HL-60/S4 treated with retinoic acid at 250 ng/mL for 4 days and 3 days (cell line): ENCODE data around the gene ARFIP1.
"Not testable (repeated sequence)": the region's sequence is repeated elsewhere in the genome, so short reads cannot be mapped to it uniquely, and the experiment has no call there.

Source experiments
- in situ Hi-C: fragments of 300-500 bp; cut with MboI; formaldehyde crosslinking; loops from 2 replicates; pipeline ENCODE4 v1.7.0; 2022; ENCODE audit warnings: low sequenced_read_pairs

Gene ARFIP1

DNA sequence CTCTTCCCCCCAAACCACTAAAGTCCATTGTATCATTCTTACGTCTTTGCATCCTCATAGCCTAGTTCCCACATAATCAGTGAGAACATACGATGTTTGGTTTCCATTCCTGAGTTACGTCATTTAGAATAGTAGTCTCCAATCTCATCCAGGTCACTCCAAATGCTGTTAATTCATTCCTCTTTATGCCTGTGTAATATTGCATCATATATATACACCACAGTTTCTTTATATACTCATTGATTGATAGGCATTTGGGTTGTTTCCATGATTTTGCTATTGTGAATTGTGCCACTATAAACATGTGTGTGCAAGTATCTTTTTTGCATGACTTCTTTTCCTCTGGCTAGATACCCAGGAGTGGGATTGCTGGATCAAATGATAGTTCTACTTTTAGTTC lies 57.2 kb downstream of the ARFIP1 start:
- in situ Hi-C loops, result no loop called here

DNA sequence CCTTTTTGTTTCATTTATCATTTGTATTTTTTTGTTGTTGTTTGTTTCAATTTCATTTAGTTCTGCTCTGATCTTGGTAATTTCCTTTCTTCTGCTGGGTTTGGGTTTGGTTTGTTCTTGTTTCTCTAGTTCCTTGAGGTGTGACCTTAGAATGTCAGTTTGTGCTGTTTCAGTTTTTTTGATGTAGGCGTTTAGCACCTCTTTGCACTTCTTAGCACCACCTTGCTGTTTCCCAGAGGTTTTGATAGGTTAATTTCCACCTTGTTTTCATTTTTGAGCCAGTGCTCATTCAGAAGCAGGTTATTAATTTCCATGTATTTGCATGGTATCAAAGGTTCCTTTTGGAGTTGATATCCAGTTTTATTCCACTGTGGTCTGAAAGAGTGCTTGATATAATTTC lies 60.0 kb downstream of the ARFIP1 start:
- in situ Hi-C loops, result loop anchor here (10.0 kb wide), 1 partner anchor 285 kb away; no protein-coding TSS in a partner anchor

DNA sequence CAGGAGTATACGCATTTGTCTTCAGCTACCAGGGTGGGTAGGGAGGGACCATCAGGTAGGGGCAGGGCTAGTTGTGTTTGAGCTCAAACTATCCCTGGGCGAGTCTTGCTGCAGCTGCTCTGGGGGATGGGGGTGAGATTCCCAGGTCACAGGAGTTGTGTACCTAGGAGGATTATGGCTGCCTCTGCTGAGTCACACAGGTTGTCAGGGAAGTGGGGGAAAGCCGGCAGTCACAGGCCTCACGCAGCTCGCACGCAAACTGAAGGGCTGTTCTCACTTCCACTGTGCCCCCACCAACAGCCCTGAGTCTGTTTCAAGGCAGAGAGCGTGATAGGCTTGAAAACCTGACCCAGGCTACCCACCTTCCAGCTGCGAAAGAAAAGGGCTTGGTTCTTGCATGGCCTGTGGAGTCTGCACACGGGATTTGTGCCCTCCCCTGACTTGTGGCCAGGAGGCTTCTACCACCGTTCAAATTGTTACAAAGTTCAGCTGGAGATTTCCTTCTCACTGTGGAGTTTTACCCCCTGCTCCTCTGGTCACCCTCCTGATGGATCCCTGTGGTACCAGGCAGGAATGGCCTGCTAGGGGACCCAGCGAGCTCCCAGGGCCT lies 63.8 kb downstream of the ARFIP1 start:
- in situ Hi-C loops, result loop anchor here (10.0 kb wide), 1 partner anchor 281 kb away; no protein-coding TSS in a partner anchor

DNA sequence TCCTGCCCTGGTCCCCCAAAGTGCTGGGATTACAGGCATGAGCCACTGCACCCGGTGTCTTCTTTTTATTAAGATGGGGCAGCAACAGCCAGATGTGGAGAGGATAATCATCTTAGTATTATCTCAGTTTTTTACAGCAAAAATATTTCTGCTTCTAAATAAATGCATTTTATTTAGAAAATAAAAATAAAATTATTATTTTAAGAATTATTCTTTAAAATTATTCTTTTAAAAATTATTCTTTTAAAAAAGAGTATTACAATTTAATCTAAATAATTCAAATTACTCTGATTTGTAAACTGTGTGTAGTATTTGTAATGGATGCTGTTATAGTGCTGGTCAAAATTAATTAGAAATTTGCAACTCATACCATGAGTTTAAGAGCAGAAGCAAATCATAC lies 67.6 kb downstream of the ARFIP1 start:
- in situ Hi-C loops, result loop anchor here (10.0 kb wide), 1 partner anchor 277 kb away; no protein-coding TSS in a partner anchor

DNA sequence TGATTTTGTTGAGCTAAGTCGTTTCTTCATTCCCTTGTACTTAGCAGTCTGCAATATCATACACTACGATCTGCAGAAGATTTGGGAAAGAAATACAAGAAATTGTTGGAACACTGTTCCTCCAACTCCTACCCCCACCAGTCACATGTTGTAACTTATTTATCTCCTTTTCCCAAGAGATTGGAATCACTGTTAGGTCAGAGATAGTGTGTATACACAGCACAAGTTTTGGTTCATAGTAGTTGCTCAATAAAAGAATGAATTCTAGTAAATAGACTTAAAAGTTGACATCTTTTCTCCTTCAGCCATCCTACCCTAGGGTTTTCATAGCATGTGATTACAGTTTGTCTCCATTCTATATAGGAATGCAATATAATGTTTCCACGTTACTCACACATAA lies 68.8 kb downstream of the ARFIP1 start:
- in situ Hi-C loops, result loop anchor here (10.0 kb wide), 1 partner anchor 276 kb away; no protein-coding TSS in a partner anchor

DNA sequence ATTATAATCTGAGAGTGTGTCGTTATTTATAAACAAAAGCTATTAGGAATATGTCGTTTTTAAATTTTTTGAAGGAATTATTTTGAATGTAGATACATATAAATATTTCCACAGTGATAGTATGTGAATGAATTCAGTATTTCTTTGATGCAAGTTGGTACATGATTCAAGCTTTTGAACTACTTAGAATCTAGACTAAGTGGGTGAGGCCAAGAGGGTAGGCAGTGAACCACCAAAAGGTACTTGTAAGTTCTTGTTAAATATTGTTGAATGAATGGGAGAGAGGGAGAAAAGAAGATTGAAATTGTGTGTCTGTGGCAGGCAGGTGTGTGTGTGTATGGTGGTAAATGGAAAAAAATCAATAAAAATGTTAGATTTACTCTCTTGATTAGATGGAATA lies 69.6 kb downstream of the ARFIP1 start:
- in situ Hi-C loops, result loop anchor here (10.0 kb wide), 1 partner anchor 275 kb away; no protein-coding TSS in a partner anchor

DNA sequence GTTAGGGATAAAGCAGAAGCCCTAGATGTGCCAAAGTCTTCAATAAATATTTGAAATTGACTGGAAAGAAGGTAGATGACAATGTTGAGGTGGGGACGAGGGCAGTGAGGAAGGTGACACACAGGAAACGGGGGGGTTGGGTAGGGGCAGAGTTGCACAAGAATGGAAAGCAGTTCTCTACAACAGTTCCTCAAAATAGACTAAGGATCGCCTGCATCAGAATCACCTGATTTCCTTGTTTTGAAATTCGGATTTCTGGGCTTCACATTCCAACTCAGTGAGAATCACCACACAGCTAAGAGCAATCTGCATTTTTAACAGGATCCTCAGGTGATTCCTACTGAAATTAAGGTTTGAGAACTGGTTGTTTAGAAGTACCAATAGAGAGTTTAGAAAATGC lies 70.6 kb downstream of the ARFIP1 start:
- in situ Hi-C loops, result no loop called here

DNA sequence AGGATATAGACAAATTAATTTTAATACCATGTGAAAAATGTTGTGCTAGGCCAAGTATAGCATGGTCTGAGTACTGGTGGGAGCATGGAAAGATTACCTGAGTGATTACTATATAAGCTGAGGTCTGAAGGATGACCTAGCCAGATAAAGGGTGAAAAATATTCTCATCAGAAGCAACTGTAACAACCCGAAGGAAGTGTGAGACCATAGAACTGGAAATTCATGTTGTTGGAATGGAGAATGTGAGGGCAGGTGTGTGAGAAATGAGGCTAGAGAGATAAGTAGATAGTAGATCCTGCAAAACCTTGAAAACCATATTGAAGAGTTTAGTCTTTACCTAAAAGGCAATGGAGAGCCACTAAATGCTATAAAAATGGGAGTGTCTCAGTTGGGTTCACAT lies 71.5 kb downstream of the ARFIP1 start:
- in situ Hi-C loops, result no loop called here

DNA sequence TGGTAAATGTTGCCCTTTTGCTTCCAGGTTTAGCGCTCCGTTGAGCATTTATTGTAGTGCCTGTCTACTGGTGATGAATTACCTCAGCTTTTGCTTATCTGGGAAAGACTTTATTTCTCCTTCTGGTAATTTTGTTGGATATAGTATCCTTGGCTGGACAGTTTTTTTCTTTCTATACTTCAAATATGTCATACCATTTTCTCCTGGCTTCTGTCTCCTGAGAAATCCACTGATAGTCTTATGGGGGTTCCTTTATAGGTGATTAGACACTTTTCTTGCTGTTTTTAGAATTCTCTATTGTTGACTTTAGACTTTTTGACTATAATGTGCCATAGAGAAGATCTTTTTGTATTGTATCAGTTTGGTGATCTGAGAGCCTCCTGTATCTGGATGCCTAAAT lies 73.5 kb downstream of the ARFIP1 start:
- in situ Hi-C loops, result no loop called here

DNA sequence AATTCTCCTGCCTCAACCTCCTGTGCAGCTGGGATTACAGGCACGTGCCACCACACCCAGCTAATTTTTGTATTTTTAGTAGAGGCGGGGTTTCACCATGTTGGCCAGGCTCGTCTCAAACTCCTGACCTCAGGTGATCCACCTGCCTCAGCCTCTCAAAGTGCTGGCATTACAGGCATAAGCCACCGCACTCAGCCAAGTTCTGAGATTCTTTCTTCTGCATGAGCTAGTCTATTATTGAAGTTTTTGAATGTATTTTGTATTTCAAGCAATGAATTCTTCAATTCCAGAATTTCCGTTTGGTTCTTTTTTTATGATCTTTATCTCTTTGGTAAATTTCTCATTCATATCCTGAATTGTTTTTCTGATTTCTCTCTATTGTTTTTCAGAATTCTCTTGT lies 74.3 kb downstream of the ARFIP1 start:
- in situ Hi-C loops, result not testable (repeated sequence)

DNA sequence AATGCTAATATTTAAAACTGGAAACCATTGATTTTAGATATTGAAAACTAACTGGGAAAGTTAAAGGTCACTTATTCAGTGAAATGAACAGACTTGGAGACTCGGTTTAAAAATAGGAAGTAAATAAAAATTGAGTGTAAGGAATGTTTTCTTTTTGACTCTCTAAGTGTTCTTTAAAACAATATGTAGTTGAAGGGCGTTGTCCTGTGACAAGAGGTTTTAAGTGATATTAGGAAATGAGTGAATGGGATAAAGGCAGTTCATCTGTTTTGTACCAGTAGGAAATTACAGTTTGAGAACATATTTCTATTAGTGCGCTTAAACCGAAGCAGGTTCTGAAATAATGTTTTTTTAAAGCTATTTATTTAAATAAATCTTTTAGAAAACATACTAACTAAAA lies 77.2 kb downstream of the ARFIP1 start:
- in situ Hi-C loops, result no loop called here

DNA sequence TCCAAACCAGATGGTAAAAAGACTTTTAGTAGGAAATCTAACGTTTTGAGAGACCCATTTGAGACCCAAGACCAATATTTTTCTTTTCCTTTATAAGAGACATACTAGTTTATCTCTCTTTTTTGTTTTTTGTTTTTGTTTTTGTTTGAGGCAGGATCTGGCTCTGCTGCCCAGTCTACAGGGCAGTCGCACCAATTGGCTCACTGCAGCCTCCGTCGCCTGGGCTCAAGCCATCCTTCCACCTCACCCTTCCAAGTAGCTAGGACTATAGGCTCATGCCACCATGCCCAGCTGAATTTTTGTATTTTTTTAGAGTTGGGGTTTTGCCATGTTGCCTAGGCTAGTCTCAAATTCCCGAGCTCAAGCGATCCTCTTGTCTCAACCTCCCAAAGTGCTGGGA lies 79.2 kb downstream of the ARFIP1 start:
- in situ Hi-C loops, result no loop called here

DNA sequence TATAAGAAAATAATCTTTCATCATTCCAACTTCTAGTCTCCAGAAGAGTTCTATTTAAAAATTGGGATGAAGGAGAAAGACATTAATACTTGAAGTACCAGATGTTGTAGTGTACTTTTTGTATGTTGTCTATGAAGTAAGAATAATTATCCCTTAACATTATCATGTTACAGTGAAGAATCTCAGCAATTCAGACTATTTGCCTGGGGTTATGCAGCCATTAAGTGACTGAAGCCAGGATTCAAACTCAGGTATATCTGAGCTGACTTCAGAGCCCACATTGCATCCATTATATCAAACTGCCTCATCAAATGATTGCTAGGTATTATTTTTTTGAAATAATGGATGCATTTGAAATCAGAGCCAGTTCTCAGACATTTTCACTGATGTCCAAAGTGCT lies 80.3 kb downstream of the ARFIP1 start:
- in situ Hi-C loops, result no loop called here

DNA sequence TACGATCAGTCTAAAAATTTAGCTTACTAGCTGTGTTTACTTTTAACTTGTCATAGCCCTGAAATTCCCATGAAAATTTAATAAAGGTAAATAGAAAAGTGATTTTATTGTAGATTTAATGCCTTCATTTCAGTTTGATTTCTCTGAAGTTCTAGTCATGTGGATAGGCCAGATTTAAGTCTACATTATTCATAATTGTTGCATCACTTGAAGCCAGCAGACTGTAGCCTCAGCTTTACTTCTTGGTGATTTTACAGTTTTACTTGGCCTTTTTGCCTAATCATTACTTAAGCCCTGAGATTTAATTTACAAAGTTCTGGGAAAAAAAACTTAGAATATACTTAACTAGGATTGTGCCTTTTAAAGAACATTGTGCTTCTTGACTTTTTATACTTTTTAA lies 82.9 kb downstream of the ARFIP1 start:
- in situ Hi-C loops, result no loop called here

DNA sequence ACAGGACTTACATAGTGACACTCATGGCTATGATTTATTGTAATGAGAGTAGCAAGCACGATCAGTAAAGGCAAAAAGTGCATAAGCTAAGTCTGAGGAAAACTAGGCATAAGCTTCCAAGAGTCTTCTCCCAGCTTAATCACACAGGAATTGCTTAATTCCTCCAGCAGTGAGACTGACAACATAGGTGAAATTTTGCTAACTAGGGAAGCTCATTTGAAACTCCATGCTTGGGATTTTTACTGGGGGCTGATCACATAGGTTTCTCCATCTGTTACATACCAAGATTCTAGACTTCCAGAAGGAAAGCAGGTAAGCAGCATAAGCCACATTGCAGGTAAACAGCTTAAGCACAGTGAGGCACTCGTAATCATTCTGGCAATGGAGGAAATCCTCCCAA lies 84.6 kb downstream of the ARFIP1 start:
- in situ Hi-C loops, result no loop called here

DNA sequence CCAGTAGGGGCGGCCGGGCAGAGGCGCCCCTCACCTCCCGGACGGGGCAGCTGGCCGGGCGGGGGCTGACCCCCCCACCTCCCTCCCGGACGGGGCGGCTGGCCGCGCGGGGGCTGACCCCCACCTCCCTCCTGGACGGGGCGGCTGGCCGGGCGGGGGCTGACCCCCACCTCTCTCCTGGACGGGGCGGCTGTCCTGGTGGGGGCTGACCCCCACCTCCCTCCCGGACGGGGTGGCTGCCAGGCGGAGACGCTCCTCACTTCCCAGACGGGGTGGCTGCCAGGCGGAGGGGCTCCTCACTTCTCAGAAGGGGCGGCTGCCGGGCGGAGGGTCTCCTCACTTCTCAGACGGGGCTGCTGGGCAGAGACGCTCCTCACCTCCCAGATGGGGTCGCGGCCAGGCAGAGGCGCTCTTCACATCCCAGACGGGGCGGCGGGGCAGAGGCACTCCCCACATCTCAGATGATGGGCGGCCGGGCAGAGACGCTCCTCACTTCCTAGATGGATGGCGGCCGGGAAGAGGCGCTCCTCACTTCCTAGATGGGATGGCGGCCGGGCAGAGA lies 86.8 kb downstream of the ARFIP1 start:
- in situ Hi-C loops, result not testable (repeated sequence)

DNA sequence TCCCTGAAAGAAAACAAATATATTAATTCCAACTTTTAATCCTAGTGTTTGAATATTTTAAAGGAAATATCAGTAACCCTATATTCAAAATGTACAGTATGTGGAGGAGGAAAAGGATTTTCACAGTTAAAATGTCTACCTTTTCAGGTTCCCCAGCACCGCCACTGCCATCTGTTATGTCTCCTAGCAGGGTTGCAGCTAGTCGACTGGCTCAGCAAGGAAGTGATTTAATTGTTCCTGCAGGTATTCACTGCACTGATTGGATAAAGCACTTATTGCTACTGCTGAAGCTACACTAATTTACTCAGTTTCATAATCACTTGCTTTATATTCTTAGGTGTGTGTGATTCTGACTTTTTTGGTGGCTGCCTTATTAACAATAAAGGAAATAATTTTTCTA lies 90.9 kb downstream of the ARFIP1 start:
- in situ Hi-C loops, result no loop called here

DNA sequence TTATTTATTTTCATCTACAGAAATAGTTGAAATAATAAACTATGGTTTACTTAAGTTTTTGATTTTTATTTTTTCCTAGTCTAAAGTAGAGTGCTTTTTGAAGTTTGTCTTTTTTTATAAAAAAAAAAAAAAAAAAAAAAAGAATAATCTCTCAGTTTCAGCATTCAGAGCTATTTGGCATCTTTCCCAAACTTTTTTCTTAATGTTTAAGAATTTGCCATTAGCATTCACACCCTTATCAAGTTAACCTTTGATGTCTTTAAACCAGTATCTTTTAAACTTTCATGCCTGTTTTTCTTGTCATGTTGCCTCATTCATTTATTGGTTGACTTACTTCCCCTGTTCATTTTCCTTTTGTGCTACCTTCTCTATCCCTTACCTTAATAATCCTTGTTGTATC lies 95.5 kb downstream of the ARFIP1 start:
- in situ Hi-C loops, result no loop called here

DNA sequence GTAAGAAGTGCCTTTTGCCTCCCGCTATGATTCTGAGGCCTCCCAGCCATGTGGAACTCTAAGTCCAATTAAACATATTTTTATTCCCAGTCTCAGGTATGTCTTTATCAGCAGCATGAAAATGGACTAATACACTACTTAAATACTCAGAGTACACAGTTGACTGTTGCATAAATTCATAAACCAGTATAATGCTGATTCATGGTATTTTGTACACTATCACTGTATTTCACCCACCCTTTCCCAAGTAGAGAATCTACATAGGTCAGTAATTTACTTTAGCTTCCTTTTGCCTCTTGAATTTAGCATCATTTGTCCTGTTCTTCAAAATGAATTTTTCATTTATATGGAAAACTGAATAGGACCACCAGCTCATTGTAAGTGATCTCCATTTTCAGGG lies 98.1 kb downstream of the ARFIP1 start:
- in situ Hi-C loops, result no loop called here

DNA sequence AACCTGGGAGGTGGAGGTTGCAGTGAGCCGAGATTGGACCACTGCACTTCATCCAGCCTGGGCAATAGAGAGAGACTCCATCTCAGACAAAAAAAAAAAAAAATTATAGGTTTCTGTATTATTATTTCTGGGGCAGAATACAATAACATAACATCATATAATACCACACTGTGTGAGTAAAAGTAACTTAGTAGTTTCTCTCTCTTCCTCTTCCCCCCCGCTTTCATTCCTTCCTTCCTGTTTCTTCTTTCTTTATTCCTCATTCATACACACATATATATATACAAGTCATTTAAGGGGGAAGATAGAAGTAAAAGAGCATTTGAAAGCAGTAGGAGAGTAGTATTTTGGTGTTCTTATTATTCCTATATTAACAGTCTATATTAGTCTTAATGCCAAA lies 100.5 kb downstream of the ARFIP1 start:
- in situ Hi-C loops, result no loop called here

DNA sequence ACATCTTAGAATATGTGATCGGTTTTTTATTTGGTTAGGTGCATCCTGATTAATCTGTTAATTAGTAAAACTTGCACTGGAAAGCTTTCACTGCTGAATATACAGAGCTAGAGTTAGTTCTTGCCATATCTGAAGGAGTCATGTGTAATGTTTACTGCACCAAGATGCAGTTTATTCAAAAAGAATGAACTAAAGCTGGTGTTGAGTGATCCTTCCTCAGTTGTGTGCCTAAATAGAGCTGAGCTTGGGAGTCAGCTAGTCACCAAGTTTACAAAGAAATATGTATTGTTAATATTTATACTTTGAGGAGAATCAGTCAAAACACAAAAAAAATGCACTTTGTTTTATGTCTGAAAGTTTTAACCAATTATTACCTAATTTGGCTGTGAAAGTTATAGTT lies 102.2 kb downstream of the ARFIP1 start:
- in situ Hi-C loops, result no loop called here

DNA sequence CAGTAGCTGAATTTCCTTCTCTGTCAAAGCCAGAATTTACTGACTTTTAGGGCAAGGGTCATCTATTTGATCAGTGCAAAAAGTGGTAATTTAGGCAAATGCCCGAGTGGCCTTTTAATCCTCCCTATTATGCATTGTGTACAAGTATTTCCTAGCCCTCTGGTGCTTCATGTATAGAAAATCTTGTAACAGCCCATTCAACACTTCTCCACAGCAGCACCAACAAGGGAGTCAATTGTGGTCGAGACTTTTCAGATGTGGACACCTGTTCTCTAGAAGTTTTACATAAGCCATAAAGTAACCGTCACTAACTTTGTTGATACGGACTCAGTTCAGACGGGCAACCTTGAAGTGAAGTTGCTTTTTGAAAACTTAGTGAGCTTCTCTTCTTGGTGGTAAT lies 105.4 kb downstream of the ARFIP1 start:
- in situ Hi-C loops, result no loop called here

DNA sequence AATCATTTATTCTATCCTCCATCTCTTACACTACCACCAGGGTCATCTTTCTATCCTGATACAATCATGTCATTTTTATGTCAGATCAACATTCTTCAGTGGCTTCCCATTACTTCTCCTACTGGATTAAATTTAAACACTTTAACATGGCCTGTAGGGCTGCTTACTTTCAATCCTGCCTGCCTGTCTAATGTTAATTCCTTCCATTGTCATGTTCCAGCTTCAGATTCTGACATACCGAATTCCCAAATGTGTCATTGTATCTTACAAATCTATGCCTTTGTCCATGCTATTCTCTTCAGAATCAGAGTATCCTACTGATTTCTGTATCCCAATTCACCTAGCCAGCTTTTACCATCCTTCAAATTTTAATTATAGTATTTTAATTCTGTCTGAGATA lies 106.4 kb downstream of the ARFIP1 start:
- in situ Hi-C loops, result no loop called here
